GM12891 (cell line): ENCODE results near the gene TMEM45A.

ENCODE experiments used
- PAX5 ChIP-seq: IDR thresholded peaks from 2 replicates; pipeline ENCODE4 v1.6.1; 2011; ENCODE audit warnings: low read length, moderate library complexity, mild to moderate bottlenecking; ENCODE audit not compliant: insufficient read depth, severe bottlenecking
- POLR2A ChIP-seq: IDR thresholded peaks from 2 replicates; pipeline ENCODE4 v1.6.1; 2011; ENCODE audit warnings: low read depth, low read length, control low read depth
- POLR2AphosphoS5 ChIP-seq: IDR thresholded peaks from 2 replicates; pipeline ENCODE4 v1.6.1; 2011; ENCODE audit warnings: low read depth, low read length, control low read depth
- POU2F2 ChIP-seq: IDR thresholded peaks from 2 replicates; pipeline ENCODE4 v1.6.1; 2011; ENCODE audit warnings: low read depth, mild to moderate bottlenecking, control low read depth, low read length, moderate library complexity
- SPI1 ChIP-seq: IDR thresholded peaks from 2 replicates; pipeline ENCODE4 v1.6.1; 2011; ENCODE audit warnings: low read depth, low read length, control low read depth
- TAF1 ChIP-seq: IDR thresholded peaks from 2 replicates; pipeline ENCODE4 v1.6.1; 2011; ENCODE audit warnings: low read depth, low read length, control low read depth

DNA sequence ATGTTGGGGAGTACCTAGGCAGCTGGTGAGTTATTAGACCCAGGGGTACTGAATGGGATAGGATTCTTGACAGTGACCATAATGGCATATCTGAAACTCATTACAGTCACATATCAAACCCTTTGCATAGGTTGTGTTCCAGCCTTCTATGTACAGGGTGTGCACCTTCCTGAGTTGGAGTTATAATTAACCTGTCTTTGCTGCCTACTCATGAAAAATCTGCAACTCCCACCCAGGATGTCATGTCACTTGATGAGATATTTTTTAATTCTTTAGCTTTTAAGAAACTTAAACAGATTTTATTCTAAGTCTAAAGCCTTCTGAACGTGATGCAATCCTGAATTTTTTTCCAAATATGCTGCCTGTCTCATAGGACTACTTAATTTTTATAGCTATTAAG is 95.8 kb downstream of the TMEM45A start:
- no peak for TF ChIP-seq POLR2A
- no peak for TF ChIP-seq TAF1
- TF ChIP-seq POU2F2: no peak
- TF ChIP-seq PAX5: no peak
- TF ChIP-seq SPI1: no peak
- no peak for TF ChIP-seq POLR2AphosphoS5
